H9 (cell line): ENCODE results near the gene OTOS. TPM values are rescaled to one million over a fixed set of nuclear protein-coding genes. Genes with fewer than 3 reads are reported as not detected.

Source experiments
- DNase-seq: peaks from one replicate; pipeline ENCODE4 v3.0.0-alpha.2; 2017
- H2AFZ ChIP-seq: one replicate; pipeline ENCODE4 v1.6.1; 2013; ENCODE audit warnings: mild to moderate bottlenecking, low read length, control low read depth, moderate library complexity
- H2AK5ac ChIP-seq: 2 replicates; pipeline ENCODE4 v1.6.1; 2013; ENCODE audit warnings: low read length, control low read depth, mixed read lengths; ENCODE audit not compliant: insufficient read length
- H2BK120ac ChIP-seq: one replicate; pipeline ENCODE4 v1.6.1; 2013; ENCODE audit warnings: low read depth, mild to moderate bottlenecking, low read length, control low read depth, inconsistent platforms; ENCODE audit not compliant: poor library complexity, severe bottlenecking
- H2BK12ac ChIP-seq: 2 replicates; pipeline ENCODE4 v1.6.1; 2013; ENCODE audit warnings: low read length, control low read depth, mixed read lengths, low read depth; ENCODE audit not compliant: insufficient read length
- H2BK15ac ChIP-seq: 2 replicates; pipeline ENCODE4 v1.6.1; 2013; ENCODE audit warnings: low read depth, low read length, control low read depth
- H2BK20ac ChIP-seq: one replicate; pipeline ENCODE4 v1.6.1; 2013; ENCODE audit warnings: low read depth, mild to moderate bottlenecking, low read length, control low read depth, inconsistent platforms; ENCODE audit not compliant: poor library complexity, severe bottlenecking
- H2BK5ac ChIP-seq: 2 replicates; pipeline ENCODE4 v1.6.1; 2013; ENCODE audit warnings: low read length, control low read depth, mixed read lengths; ENCODE audit not compliant: insufficient read length
- H3K14ac ChIP-seq: 2 replicates; pipeline ENCODE4 v1.6.1; 2013; ENCODE audit warnings: low read length, control low read depth; ENCODE audit not compliant: insufficient read depth
- H3K18ac ChIP-seq: 2 replicates; pipeline ENCODE4 v1.6.1; 2013; ENCODE audit warnings: low read depth, mild to moderate bottlenecking, mixed read lengths, low read length, control low read depth; ENCODE audit not compliant: insufficient read length
- H3K23ac ChIP-seq: 2 replicates; pipeline ENCODE4 v1.6.1; 2013; ENCODE audit warnings: low read length, control low read depth, mixed read lengths, low read depth; ENCODE audit not compliant: insufficient read length
- H3K23me2 ChIP-seq: 2 replicates; pipeline ENCODE4 v1.6.1; 2013; ENCODE audit warnings: low read depth, mild to moderate bottlenecking, mixed read lengths, low read length, control low read depth; ENCODE audit not compliant: insufficient read length, poor library complexity, severe bottlenecking
- H3K27ac ChIP-seq: 2 replicates; pipeline ENCODE4 v1.5.1; 2013; ENCODE audit warnings: low read length, control low read depth, mixed read lengths, low read depth; ENCODE audit not compliant: insufficient read length
- H3K27me3 ChIP-seq: 2 replicates; pipeline ENCODE4 v1.6.1; 2013; ENCODE audit warnings: low read length, control low read depth, inconsistent platforms; ENCODE audit not compliant: insufficient read depth
- H3K4ac ChIP-seq: 2 replicates; pipeline ENCODE4 v1.6.1; 2013; ENCODE audit warnings: low read depth, mild to moderate bottlenecking, control low read depth, inconsistent platforms, low read length, moderate library complexity
- H3K4me1 ChIP-seq: 2 replicates; pipeline ENCODE4 v1.6.1; 2013; ENCODE audit warnings: low read length, control low read depth, inconsistent platforms; ENCODE audit not compliant: insufficient read depth
- H3K4me2 ChIP-seq: 2 replicates; pipeline ENCODE4 v1.6.1; 2013; ENCODE audit warnings: low read length, control low read depth, mixed read lengths; ENCODE audit not compliant: insufficient read length, insufficient read depth
- H3K56ac ChIP-seq: 2 replicates; pipeline ENCODE4 v1.6.1; 2013; ENCODE audit warnings: low read depth, mild to moderate bottlenecking, mixed read lengths, low read length, control low read depth; ENCODE audit not compliant: insufficient read length
- H3K79me1 ChIP-seq: 2 replicates; pipeline ENCODE4 v1.6.1; 2013; ENCODE audit warnings: low read depth, mild to moderate bottlenecking, moderate library complexity, low read length, control low read depth, inconsistent platforms; ENCODE audit not compliant: insufficient read depth, poor library complexity, severe bottlenecking
- H3K79me2 ChIP-seq: 2 replicates; pipeline ENCODE4 v1.6.1; 2013; ENCODE audit warnings: low read length, control low read depth, inconsistent platforms; ENCODE audit not compliant: insufficient read depth
- H3K9ac ChIP-seq: 2 replicates; pipeline ENCODE4 v1.6.1; 2013; ENCODE audit warnings: low read length, control low read depth, mixed read lengths; ENCODE audit not compliant: insufficient read length; ENCODE audit errors: extremely low read depth
- H3K9me3 ChIP-seq: one replicate; pipeline ENCODE4 v1.6.1; 2013; ENCODE audit warnings: low read depth, low read length, inconsistent platforms; ENCODE audit not compliant: control insufficient read depth
- H3T11ph ChIP-seq: one replicate; pipeline ENCODE4 v1.6.1; 2013; ENCODE audit warnings: mild to moderate bottlenecking, low read length, control low read depth, inconsistent platforms
- H4K20me1 ChIP-seq: one replicate; pipeline ENCODE4 v1.6.1; 2013; ENCODE audit not compliant: control insufficient read depth, insufficient read length, insufficient read depth
- H4K5ac ChIP-seq: 2 replicates; pipeline ENCODE4 v1.6.1; 2013; ENCODE audit warnings: low read depth, mild to moderate bottlenecking, mixed read lengths, low read length, control low read depth; ENCODE audit not compliant: insufficient read length
- H4K8ac ChIP-seq: replicated peaks from 2 replicates; pipeline ENCODE4 v1.6.1; 2013; ENCODE audit warnings: low read length, control low read depth, mixed read lengths, low read depth; ENCODE audit not compliant: insufficient read length
- H4K91ac ChIP-seq: 2 replicates; pipeline ENCODE4 v1.6.1; 2013; ENCODE audit warnings: low read depth, mild to moderate bottlenecking, moderate library complexity, mixed read lengths, low read length, control low read depth; ENCODE audit not compliant: insufficient read length
- H3K27ac Mint-ChIP-seq, 3 experiments: 2 replicates in 2 of 3; 3 replicates in 1 of 3; pipeline ENCODE4 v1.8.0; 2020 to 2021; ENCODE audit warnings: mixed read lengths in 3 of 3, mild to moderate bottlenecking in 1 of 3, moderate library complexity in 1 of 3
- H3K27me3 Mint-ChIP-seq: 2 replicates; pipeline ENCODE4 v1.8.0; 2021; ENCODE audit warnings: low read depth, mild to moderate bottlenecking, moderate library complexity, mixed read lengths
- H3K36me3 Mint-ChIP-seq, 3 experiments: 2 replicates in 2 of 3; 3 replicates in 1 of 3; pipeline ENCODE4 v1.8.0; 2020 to 2021; ENCODE audit warnings: low read depth in 3 of 3, mixed read lengths in 3 of 3; ENCODE audit not compliant: insufficient read depth in 1 of 3
- H3K4me1 Mint-ChIP-seq, 2 experiments: 2 replicates each; pipeline ENCODE4 v1.8.0; 2020; ENCODE audit warnings: mixed read lengths in 2 of 2
- H3K4me3 Mint-ChIP-seq, 2 experiments: 2 replicates in 1 of 2; 3 replicates in 1 of 2; pipeline ENCODE4 v1.8.0; 2020 to 2021; ENCODE audit warnings: mild to moderate bottlenecking in 2 of 2, mixed read lengths in 2 of 2, moderate library complexity in 1 of 2
- H3K9me3 Mint-ChIP-seq, 2 experiments: 2 replicates in 1 of 2; 3 replicates in 1 of 2; pipeline ENCODE4 v1.8.0; 2020; ENCODE audit warnings: mild to moderate bottlenecking in 2 of 2, mixed read lengths in 2 of 2, moderate library complexity in 1 of 2
- WGBS: extraction: QIAGEN DNeasy Blood & Tissue Kit; methylation state at CpG from one replicate; pipeline ENCODE4 v1.1.7; 2013; ENCODE audit warnings: missing lambda C conversion rate, low lambda C conversion rate, mixed read lengths; ENCODE audit not compliant: insufficient read length; ENCODE audit errors: extremely low coverage; 5-methylcytosine and 5-hydroxymethylcytosine counted together
- total RNA-seq: library from RNA; stranded (reverse); gene quantifications from 2 replicates; pipeline ENCODE4 v1.2.1, GENCODE V29; 2021
- TF ChIP-seq, protein P1 (sequence below): fragments of 200-600 bp; sonication (generic); conservative IDR thresholded peaks from 3 replicates; pipeline ENCODE4 v1.8.0; 2021; ENCODE audit warnings: antibody characterized with exemption, mild to moderate bottlenecking

OTOS gene
- total RNA-seq, 1 experiment from 2014 or later, result not detected

DNA sequence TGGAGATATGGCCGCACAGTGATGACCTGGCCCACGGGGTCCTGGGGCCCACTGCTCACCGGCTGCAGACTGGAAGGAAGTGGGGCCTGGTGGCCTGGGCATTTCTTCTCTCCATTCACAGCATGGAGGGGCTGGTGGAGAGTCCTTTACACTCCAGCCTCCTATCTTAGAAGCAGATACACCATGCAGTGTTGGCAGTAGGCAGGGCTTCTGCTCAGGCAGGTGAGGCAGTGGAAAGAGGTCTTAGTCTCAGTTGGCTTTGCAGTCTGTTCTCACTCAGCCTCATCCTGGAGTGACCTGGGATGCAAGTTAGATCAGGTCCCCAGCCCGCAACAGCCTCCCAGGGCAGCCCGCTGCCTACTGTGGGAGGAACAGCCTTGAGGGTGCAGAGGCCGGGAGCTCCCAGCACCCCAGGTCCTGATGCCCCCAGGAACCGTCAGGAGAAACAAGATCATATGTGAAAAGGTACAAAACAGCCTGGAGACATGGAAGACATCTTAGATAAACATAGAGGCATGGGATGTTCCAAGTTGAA, 45.8 kb upstream of the OTOS start:
- WGBS, result no CpG with 5 or more reads among the region's 7 CpGs
- H4K20me1 ChIP-seq, result no peaks in the 10 kb centered on the region
- H3K9ac ChIP-seq, result no peak overlapping the region
- no peaks in the 10 kb centered on the region for H3K4me1 ChIP-seq
- peaks cover 13% of the 10 kb centered on the region for H3K9me3 ChIP-seq
- TF ChIP-seq, protein P1, sequence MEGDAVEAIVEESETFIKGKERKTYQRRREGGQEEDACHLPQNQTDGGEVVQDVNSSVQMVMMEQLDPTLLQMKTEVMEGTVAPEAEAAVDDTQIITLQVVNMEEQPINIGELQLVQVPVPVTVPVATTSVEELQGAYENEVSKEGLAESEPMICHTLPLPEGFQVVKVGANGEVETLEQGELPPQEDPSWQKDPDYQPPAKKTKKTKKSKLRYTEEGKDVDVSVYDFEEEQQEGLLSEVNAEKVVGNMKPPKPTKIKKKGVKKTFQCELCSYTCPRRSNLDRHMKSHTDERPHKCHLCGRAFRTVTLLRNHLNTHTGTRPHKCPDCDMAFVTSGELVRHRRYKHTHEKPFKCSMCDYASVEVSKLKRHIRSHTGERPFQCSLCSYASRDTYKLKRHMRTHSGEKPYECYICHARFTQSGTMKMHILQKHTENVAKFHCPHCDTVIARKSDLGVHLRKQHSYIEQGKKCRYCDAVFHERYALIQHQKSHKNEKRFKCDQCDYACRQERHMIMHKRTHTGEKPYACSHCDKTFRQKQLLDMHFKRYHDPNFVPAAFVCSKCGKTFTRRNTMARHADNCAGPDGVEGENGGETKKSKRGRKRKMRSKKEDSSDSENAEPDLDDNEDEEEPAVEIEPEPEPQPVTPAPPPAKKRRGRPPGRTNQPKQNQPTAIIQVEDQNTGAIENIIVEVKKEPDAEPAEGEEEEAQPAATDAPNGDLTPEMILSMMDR, result no peak
- H3K56ac ChIP-seq, result no peak overlapping the region
- Mint-ChIP-seq H3K4me1 (no peaks in the 10 kb centered on the region), H3K27ac (peak overlapping the region in 1 of 3 experiments; percentile 21; a peak in 1 of 7 replicates), H3K4me3 (no peak overlapping the region), H3K9me3 (peaks cover 27 to 38% of the 10 kb centered on the region in 2 experiments), H3K36me3 (peaks cover 2 to 17% (median 2%) of the 10 kb centered on the region in 3 experiments; a peak in 4 of 7 replicates), H3K27me3 (peaks cover 23% of the 10 kb centered on the region)
- H3K79me1 ChIP-seq, result no peaks in the 10 kb centered on the region
- H3T11ph ChIP-seq, result no peak overlapping the region
- H2BK20ac ChIP-seq, result no peak overlapping the region
- H3K79me2 ChIP-seq, result no peaks in the 10 kb centered on the region
- H3K23ac ChIP-seq, result no peak overlapping the region
- no peak overlapping the region for H4K91ac ChIP-seq
- no peak overlapping the region for H3K14ac ChIP-seq
- no peak overlapping the region for H4K8ac ChIP-seq
- H2BK12ac ChIP-seq, result no peak overlapping the region
- no peaks in the 10 kb centered on the region for H3K23me2 ChIP-seq
- H3K27ac ChIP-seq, result no peak overlapping the region
- H3K4me2 ChIP-seq, result no peak overlapping the region
- H4K5ac ChIP-seq, result no peak overlapping the region
- DNase-seq, result no peak
- no peak overlapping the region for H2BK15ac ChIP-seq
- no peak overlapping the region for H3K4ac ChIP-seq
- no peak overlapping the region for H2AK5ac ChIP-seq
- H2BK5ac ChIP-seq, result no peak overlapping the region
- no peaks in the 10 kb centered on the region for H3K27me3 ChIP-seq
- no peak overlapping the region for H2BK120ac ChIP-seq
- no peak overlapping the region for H2AFZ ChIP-seq
- H3K18ac ChIP-seq, result no peak overlapping the region
